GM18517 (cell line): Measurements from ENCODE around the gene TRMT1.

Experiments
- ATAC-seq: cut with Tn5 transposase; IDR thresholded peaks from one replicate; pipeline ENCODE4 v1.9.1; 2021; ENCODE audit warnings: mild to moderate bottlenecking, moderate library complexity; ENCODE audit not compliant: unreplicated experiment

Gene TRMT1

DNA sequence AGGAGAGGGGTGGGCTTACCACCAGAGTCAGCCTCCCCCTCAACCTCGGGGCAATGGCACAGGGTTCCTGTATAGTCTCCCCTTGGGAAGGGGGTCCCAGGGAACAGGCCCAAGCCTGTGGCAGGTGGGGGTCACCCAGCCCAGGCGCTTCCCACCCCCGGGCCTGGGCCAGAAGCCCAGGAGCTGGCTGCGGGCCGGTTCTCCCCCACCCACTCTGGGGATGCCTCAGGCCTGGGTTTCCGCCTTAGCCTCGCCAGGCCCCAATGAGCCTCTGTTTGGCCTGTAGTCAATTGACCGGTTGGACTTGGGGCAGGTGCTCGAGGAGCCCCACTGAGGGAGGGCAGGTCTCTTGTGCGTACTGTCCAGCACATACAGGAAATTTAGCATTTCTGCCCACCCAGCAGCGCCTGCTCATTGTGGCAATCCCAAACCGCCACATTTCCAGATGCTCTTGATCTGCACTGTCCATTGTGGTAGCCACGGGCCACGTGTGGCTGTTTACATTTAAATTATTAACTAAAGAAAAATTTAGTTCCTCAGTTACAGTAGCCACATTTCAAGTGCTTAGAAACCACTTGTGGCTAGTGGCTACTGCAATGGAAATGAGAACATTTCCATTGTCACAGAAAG, 23.8 kb downstream of the TRMT1 start:
- ATAC-seq: no peak

DNA sequence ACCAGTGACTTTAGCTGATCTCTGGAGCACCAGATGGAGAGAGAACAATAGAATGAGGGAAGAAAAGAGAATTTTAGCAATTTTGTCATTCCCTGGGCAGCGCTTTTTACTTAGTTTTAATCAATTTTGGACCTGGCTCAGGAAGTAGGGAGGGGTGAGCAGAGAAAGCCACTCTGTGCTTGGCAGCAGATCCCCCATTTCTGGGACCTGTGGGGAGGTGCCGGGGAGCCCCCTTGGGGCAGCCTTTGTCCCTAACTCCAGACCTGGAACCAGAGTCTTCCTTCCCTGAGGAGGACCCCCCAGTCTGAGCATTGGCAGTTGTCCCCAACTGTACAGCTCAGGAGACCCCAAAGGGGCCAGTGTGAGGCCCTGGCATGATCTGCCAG, 24.4 kb downstream of the TRMT1 start:
- no peak for ATAC-seq

DNA sequence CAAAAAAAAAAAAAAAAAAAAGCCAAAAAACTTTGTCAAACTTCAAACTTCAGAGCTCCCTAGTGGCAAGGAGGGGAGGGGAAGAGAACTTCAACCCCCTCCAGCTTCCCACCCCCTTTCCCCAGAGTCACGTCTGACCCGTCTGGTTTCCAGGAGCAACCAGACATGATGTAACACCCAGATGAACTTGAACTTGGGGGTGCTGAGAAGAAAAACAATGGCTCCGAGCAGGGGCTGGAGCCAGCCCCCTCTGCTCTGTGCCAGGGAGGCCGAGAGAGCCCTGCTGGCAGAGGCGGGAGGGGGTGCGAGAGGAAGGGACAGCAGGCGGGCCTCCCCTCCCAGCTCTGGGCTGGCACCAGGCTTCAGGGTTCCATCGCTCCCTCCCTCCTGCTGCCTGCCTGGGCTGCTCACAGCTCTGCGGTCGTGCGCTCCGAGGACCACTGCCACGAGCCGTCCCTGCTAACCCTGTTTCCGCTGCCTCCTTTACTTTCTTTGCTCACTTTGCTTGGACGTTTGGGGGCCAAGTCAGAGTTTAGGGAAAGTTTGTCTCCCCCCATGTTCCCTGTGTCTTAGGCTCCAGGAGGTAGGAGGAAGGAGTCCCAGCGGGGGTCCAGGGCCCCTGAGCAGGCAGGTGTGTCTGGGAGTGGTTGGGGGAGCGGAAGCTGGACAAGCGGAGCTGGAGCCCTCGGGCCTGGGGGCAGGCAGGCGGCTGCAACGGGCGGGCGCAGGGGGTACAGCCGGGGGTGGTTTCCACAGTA, 25.0 kb downstream of the TRMT1 start:
- no peak for ATAC-seq

DNA sequence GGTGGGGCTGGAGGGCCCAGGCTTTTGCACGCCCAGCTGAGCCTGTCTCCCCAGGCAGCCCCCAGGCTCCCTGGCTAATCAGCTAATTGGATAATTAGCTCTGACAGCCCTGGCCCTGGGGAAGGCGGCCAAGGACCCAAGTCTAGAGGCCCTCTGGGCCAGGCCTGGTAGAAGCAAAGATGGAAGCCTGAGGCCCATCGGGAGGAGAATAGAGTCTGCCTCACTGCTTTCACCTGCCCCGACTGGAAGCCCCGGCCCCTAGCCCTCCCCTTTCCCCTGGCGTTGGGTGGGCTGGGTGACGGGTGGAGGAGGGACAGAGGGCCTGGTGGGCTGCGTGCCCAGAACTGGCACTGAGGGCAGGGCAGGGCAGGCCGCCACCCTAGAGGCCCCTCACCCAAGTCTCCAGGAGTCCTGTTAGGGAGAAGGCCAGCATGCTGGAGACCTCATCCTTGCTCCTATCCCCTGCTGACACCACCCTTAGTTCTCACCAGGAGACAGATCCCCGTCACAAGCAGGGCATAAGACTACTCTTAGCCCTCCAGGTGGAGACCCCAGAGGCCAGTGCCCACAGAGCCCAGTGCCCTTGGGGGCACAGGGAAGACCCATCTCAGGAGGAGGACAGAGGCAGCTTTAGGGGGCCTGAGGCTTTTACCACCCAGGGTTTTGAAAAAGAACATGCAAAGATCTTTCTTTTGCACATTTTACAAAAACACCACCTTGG, 25.9 kb downstream of the TRMT1 start:
- ATAC-seq: no peak

DNA sequence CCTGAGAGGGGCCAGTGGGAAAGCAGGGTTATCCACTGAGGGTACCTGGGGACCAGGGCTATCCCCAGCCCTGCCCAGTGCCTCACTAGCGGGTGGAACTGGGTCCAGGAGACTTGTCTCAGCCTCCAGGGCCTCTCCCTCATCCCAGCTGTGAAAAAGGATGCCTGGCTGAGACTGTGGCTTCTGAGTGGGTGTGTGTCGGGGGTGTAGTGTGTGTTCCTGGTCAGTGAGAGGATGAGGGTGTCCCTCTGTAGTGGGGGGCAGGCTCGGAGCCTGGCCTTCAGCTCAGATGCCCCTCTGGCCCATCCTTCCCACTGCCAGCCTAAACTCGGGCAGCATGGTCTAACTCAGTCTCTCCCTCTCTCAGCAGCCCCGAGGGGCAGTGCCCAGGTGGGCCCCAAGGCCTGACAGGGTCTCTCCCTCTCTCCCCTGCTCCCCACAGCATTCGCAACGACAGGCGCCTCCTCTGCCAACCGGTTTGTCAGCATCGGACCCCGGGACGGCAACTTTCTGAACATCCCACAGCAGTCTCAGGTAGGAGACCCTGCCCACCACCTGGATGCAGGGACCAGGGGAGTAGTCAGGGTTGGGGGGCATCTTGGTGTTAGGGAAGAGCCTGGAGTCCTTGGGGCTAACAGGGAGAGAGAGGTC, 26.6 kb downstream of the TRMT1 start:
- no peak for ATAC-seq

DNA sequence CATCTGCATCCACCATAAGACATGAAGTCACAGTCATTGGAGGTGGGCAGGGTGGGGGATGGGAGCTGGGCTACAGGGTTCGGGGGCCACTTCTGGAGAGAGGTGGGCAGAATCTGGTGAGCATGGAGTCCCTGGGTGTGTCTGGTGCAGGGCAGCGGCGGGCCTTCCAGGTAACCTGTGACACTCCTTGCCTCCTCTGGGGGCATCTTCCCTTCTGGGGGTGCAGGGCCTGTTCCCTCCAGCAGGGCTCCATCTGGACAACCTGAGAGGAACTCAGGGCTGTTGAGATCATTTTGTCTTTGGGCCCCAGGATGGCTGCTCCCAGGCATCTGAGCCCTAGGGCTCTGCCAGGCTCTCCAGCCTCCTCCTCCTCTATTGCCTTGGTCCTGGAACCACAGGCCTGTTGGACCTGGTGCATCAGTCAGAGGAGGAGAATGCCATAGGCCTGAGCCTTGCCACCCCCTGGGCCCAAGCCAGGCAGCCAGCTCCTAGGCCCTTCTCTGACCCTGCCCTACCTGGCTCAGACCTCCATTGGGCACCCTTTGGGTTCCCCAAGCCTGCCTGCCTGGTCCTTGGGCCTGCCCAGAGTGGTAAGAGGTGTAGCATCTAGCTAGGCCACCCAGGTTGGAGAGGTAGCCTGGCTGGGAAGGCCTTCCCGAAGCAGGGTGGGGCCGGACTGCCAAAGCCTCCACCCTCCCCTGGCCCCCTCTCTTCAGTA, 27.2 kb downstream of the TRMT1 start:
- no peak for ATAC-seq

DNA sequence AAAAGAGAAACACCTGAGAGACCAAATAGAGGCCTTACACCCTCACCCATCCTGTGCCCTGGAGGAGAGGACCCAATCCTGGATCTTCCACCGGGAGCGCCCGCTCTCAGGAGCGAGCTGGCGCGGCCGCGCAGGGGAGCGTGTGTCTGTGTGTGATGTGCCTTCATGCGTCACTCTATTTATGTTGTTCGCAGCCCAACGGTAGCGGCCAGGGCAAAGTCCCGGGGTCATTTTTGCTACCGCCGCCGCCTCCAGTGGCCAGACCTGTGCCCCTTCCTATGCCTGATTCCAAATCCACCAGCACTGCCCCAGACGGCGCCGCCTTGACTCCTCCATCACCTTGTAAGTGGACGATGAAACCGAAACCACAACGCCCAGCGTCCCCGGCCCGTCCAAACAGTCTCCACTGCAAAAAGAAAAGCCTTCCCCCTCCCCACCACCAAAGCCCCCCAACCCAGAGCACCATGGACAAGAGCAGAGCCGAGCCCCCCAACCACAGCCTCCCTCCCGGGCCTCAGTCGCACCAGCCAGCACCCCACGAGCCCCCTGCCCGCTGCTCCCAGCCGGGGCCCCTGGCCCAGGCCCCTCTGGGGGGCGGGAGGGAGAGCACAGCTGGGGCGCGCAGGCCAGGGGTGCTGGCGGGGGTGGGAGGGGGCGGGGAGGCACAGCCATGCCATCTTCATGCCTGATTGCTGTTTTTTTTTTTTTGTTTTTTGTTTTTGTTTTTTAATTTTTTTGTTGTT, 28.6 kb downstream of the TRMT1 start:
- no peak for ATAC-seq

DNA sequence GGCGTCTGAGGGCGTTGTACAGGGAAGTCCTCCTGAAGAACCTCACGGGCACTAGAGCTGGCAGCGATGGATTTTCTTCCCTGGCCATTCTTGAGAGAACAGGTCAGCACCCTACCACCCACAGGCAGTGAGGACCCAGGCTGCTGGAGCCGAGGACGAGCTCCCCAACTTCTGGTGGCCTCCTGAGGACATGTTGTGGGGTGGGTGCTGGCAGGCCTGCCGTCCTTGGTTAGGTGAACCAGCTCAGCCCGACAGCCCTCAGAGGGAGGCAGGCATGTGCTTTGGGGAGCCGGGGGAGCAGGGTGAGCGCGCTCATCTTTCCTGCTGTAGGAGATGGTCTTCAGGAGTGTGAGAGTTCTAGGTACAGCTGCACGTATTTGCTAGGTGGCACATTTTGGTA, 29.2 kb downstream of the TRMT1 start:
- ATAC-seq: no peak

DNA sequence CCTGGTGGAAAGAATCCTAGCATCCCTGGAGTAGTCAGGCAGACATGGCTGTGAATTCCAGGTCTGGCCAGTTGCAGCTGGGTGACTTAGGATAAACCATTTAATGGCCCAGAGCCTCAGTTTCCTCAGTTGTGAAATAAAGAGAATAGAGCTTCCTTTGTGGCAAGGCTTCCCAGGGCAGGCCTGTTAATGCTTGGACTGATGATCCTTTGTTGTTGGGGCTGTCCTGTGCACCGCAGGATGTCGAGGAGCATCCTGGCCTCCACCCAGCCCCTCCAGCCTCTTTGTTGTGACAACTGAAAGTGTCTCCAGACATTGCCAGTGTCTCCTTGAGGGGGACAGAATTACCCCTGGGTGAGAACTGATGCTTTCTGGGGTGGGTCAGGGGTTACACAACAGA, 30.2 kb downstream of the TRMT1 start:
- no peak for ATAC-seq

DNA sequence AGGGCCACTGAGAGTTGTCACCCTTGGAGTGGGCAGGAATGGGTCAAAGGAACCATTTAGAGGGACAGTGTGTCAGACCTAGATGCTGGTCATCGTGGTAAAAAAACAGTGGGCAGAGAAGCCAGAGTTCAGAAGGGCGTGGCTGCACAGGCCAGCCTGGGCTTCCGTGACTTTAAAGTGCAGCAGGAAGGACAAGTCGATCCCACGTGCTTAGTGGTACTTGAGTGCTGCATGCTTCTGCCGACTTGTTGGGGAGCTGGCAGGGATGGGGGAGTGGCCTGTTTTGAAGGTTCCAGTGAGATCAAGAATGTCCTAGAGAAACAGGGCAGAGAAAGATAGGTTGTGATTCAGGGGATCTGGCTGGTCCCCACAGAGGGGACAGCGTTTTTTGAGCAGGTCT, 30.9 kb downstream of the TRMT1 start:
- no peak for ATAC-seq

DNA sequence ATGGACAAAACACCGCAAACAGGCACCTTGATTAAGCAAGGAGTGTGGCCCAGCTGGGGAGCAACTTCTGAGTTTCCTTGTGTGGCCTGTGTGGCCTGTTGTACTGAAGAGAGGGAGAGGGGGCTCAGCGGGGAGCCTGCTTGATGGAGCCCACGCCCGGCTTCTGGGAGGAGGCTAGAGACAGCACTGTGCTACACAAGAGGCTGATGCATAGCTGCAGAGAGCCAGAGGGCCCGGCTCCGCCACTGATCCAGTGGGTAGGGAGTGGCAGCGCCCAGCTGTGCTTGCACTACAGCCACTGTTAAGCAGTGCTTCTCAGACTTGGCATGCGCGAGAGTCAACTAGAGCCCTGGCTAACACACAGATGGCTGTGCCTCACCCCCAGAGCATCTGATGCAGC, 32.9 kb downstream of the TRMT1 start:
- no peak for ATAC-seq

DNA sequence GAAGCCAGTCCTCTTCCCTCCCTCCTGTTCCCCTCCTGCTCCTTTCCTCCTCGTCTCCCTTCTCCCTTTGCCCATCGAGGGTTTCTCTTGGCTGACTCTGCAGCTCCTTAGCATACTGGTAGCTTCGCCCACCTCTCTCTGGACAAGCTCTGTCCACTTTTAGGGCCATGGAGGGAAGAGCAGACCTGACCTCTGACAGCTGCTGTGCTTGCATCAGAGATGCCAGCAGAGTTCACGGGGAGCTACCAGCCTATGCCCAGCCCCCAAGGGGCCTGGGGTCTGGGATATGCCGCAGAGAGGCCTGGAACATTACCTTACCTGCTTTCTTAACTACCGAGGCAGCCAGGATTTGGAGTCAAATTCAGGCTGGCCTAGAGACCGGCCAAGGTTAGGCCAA, 33.5 kb downstream of the TRMT1 start:
- ATAC-seq: no peak

DNA sequence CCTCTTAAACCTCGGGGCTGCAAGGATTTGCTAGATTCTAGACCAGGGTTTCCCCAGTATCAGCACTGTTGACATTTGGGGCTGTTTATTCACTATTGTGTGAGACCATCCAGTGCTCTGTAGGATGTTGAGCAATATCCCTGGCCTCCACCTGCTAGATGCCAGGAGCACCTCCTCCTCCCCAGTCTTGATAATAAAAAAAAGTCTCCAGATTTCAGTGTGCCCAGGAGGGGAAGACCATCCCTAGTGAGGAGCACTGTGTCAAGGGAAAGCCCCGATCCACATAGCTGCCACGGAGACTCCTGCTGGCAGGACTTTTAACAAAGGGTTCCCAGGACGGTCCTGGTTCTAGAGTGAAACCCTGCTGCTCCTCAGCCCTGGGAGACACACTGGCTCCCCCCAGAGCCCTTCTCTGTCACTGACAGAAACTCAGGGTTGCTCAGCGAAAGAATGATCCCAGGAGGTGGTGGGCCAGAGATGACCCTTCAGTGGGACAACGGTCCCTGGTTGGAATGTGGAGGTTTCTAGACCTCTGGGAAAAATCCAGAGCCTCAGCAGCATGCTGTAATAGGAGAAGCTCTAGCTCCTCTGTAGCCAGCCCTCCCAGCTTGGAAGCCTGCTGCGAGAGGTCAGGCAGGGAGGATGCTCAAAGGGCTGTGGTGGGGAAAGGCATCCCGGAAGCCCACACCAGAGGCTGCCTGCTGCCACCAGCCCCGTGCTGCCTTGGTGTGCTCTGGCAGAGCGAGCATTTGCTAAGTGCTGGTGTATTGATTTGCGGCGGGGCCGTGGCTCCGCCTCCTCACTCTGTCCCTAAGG, 34.1 kb downstream of the TRMT1 start:
- no peak for ATAC-seq

DNA sequence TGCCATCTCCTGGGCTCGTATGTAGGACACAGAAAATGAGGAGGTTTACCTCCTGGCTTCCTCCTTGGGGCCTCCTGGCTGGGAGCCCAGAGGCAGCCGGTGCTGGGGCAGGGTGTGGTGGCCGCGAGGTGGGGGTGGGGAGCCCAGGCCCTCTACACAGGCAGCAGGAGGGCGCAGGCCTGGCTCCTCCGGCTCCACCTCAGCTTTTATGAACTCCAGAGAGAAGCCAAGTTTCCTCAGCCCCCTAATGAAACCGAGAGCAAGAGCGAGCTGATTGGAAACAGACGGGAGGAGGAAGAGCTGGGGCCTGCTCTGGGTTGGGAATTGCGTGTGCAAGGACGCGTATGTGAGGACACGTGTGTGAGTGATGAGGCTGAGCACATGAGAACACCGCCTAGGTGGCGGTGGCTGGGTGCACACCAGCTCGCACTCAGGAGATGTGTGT, 37.0 kb downstream of the TRMT1 start:
- ATAC-seq: no peak

DNA sequence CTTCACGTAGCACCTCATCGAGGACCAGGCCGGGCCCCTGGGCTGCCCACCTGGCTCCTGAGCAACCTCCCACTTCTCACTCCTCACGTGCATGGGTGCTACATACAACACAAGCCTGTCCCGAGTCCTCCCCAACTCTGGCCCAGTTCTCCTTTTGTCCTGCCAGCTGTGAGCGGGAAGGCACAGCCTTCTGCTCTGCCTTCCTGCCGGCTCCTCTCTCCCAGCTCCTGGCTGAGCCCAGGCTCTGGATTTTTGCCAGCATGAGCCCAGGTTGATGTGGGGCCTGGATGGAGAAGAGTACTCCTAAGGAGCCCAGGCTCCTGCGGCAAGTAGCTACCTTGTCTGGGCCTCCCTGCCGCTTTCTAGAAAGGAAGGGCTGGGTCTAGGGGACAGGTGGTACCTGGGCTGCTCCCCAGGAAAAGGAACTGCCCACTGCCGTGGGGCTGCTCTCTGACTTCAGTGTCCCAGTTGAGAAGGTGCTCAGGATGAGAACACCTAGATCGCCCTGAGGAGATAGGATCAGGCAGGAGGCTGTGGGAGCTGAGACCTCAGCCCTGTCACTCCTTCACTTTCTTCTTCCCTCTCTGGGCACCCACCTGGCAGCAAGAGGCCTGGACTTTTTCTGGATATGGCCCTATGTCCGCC, 37.5 kb downstream of the TRMT1 start:
- ATAC-seq: no peak

DNA sequence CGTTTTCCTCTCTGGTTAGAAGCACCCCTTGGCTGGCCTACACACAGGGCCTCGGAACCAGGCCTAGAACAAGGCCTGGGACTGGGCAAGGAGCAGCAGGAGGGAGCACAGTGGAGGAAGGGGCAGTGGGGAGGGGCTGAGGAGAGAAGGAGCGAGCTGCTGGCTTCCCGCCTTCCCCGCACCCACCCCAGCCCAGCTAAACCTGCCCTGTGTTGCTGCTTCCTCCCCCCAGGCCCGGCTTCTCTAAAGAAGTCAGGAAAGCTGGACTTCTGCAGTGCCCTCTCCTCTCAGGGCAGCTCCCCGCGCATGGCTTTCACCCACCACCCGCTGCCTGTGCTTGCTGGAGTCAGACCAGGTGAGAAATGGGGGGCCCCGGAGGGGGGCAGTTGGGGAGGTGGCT, 38.2 kb downstream of the TRMT1 start:
- no peak for ATAC-seq

DNA sequence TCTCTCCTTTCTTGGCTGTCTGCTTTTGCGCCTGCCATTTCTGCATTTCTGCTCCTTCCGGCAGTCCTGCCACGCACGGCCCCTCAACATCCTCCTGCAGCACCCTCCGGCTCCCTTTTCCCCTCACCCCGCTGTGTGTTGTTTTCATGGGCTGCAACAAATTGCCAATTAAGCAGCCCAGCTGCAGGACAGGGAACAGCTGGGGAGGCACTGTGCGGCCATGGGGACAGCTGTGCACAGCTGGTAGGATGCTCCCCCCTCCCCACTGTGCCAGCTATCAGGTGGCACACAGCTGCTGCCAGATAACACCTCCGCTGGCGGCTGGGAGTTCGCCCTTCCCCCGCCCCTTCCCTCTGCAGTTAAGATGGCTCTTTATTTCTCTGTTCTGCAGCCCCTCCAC, 39.3 kb downstream of the TRMT1 start:
- no peak for ATAC-seq

DNA sequence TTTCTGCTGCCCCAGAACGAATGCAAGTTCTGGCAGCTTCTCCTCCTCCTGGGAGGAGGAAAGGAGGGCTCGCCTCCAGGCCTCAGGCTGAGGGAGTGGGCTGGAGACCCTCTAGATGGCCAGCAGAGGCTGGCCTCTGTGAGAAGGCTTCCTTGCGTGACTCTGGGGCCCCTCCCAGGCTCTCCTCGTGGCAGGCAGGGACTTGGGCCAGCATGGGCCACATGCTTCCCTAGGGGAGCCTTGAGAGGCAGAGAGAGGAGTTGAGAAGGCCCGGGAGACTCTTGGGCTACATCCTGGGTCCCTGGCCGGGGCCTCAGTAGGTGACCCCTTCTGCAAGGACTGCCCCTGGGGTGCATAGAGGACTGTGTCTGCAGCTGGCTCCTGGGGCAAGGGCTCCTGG, 39.8 kb downstream of the TRMT1 start:
- ATAC-seq: no peak

DNA sequence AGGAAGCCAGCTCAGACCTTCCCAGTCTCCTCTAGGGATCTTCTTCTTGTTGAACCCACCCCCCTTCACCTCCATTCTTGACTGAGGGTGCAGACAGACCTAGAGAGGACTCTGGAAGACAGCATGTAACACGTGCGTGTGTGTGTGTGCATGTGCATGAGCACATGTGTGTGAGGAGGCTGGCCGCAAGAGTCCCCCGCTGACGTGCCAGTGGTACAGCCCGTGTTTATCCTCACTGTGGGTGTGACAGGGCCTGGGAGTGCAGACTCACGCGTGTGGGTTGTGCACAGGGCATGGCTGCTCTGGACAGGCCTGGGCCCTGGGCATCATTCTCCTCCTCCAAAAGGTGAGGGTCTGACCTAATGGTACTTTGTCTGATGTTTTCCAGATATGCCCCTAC, 40.2 kb downstream of the TRMT1 start:
- ATAC-seq: no peak
